GM12878 (cell line): ENCODE results near the gene PROM1. TPM values are rescaled to one million over a fixed set of nuclear protein-coding genes. Genes with fewer than 3 reads are reported as not detected.

Experiments
- ATAC-seq: fragments of 200-7000 bp; cut with Tn5 transposase; 3 replicates; pipeline ENCODE4 v1.9.1; 2020; ENCODE audit warnings: mild to moderate bottlenecking, moderate library complexity
- BruUV-seq: library from RNA; stranded (reverse); fragments of 400-500 nt; replicated peaks from 2 replicates; lab custom pipeline; 2021; lab: Mats Ljungman, UMichigan
- CTCF ChIA-PET: fragments of 300-600 bp; sonication (Branson Sonifier 250); formaldehyde crosslinking; extraction: SDS; loops from one replicate; lab custom pipeline; 2021; ENCODE audit warnings: inconsistent platforms; lab: Yijun Ruan, JAX
- POLR2A ChIA-PET: fragments of 350-600 bp; formaldehyde crosslinking; extraction: SDS; loops from one replicate; lab custom pipeline; 2021; ENCODE audit warnings: inconsistent platforms; lab: Charles Lee
- RAD21 ChIA-PET: fragments of 300-600 bp; sonication (Branson Sonifier 250); formaldehyde crosslinking; loops from one replicate; lab custom pipeline; 2023; ENCODE audit warnings: antibody characterized with exemption; ENCODE audit not compliant: unreplicated experiment; lab: Charles Lee
- SMC1A ChIA-PET: fragments of 300-600 bp; sonication (Branson Sonifier 250); formaldehyde crosslinking; loops from one replicate; lab custom pipeline; 2023; ENCODE audit not compliant: unreplicated experiment, uncharacterized antibody; lab: Charles Lee
- DNase-seq: peaks from one replicate; pipeline ENCODE4 v3.0.0-alpha.2; 2011; ENCODE audit warnings: low read depth, low spot score
- FAIRE-seq: peaks from 3 replicates; lab custom pipeline; 2011; peaks lifted over from hg19 to GRCh38; lab: Jason Lieb, UNC
- H2AFZ ChIP-seq: 2 replicates; pipeline ENCODE4 v1.6.0; 2011; ENCODE audit warnings: low read depth, low read length, control low read depth; ENCODE audit not compliant: control insufficient read depth
- H3K27ac ChIP-seq: 2 replicates; pipeline ENCODE4 v1.5.1; 2011; ENCODE audit warnings: control low read depth; ENCODE audit not compliant: control insufficient read depth, insufficient read depth
- H3K27me3 ChIP-seq, 2 experiments: replicated peaks in 1 of 2; 2 replicates each; pipeline versions ENCODE4 v1.6.0 to v1.6.1; 2011; ENCODE audit warnings: low read length in 1 of 2; ENCODE audit not compliant: control insufficient read depth in 2 of 2, insufficient read depth in 2 of 2
- H3K36me3 ChIP-seq, 2 experiments: 2 replicates each; pipeline ENCODE4 v1.5.1; 2011; ENCODE audit warnings: low read length in 1 of 2; ENCODE audit not compliant: control insufficient read depth in 2 of 2, insufficient read depth in 2 of 2
- H3K4me1 ChIP-seq: 2 replicates; pipeline ENCODE4 v1.6.1; 2011; ENCODE audit warnings: mild to moderate bottlenecking, low read length, moderate library complexity, mixed read lengths; ENCODE audit not compliant: control insufficient read depth, insufficient read depth
- H3K4me2 ChIP-seq: 2 replicates; pipeline ENCODE4 v1.6.0; 2011; ENCODE audit warnings: control low read depth; ENCODE audit not compliant: control insufficient read depth, insufficient read depth
- H3K4me3 ChIP-seq: fragments of 200-600 bp; sonication (generic); 2 replicates; pipeline ENCODE4 v1.5.1; 2016
- H3K79me2 ChIP-seq: 2 replicates; pipeline ENCODE4 v1.6.0; 2011; ENCODE audit warnings: low read length; ENCODE audit not compliant: control insufficient read depth, insufficient read depth
- H3K9ac ChIP-seq: 2 replicates; pipeline ENCODE4 v1.8.0; 2011; ENCODE audit warnings: low read length, control low read depth, mixed read lengths; ENCODE audit not compliant: control insufficient read depth, insufficient read depth
- H3K9me3 ChIP-seq: replicated peaks from 3 replicates; pipeline ENCODE4 v1.5.1; 2011; ENCODE audit warnings: mild to moderate bottlenecking, low read length; ENCODE audit not compliant: control insufficient read depth, insufficient read depth
- H4K20me1 ChIP-seq: 2 replicates; pipeline ENCODE4 v1.6.0; 2011; ENCODE audit not compliant: control insufficient read depth, insufficient read depth
- DPF2 ChIP-seq: fragments of 450-650 bp; IDR thresholded peaks from 2 replicates; pipeline ENCODE4 v1.6.1; 2017; ENCODE audit warnings: mild to moderate bottlenecking
- IKZF2 ChIP-seq, 2 experiments: fragments of 450-650 bp; IDR thresholded peaks; 2 replicates each; pipeline ENCODE4 v1.6.1; 2017; ENCODE audit warnings: mild to moderate bottlenecking in 2 of 2, moderate library complexity in 2 of 2
- MTA2 ChIP-seq: fragments of 450-650 bp; IDR thresholded peaks from 2 replicates; pipeline ENCODE4 v1.6.1; 2016; ENCODE audit warnings: low read depth, mild to moderate bottlenecking, moderate library complexity
- NR2C2 ChIP-seq: IDR thresholded peaks from 2 replicates; pipeline ENCODE4 v1.6.1; 2011; ENCODE audit warnings: borderline replicate concordance, low read depth; ENCODE audit not compliant: control insufficient read depth, insufficient read length
- RFX5 ChIP-seq: IDR thresholded peaks from 2 replicates; pipeline ENCODE4 v1.6.1; 2011; ENCODE audit warnings: low read depth, low read length, improper control_type of control experiment
- SREBF2 ChIP-seq: IDR thresholded peaks from 2 replicates; pipeline ENCODE4 v1.6.1; 2012; ENCODE audit warnings: mild to moderate bottlenecking, low read length
- YBX1 ChIP-seq: fragments of 450-650 bp; IDR thresholded peaks from 2 replicates; pipeline ENCODE4 v1.6.1; 2016; ENCODE audit warnings: antibody characterized with exemption
- ZNF622 ChIP-seq: fragments of 450-650 bp; IDR thresholded peaks from 2 replicates; pipeline ENCODE4 v1.6.1; 2017; ENCODE audit warnings: mild to moderate bottlenecking, inconsistent platforms
- in situ Hi-C: fragments of 300-500 bp; cut with MboI; formaldehyde crosslinking; loops from 9 replicates; pipeline ENCODE4 v1.14.3; 2018; ENCODE audit warnings: mixed read lengths
- intact Hi-C: fragments of 100-400 bp; cut with micrococcal nuclease; formaldehyde crosslinking; loops from one replicate; pipeline ENCODE4 v1.14.2; 2022; ENCODE audit not compliant: unreplicated experiment
- polyA plus RNA-seq, 11 experiments: library from polyadenylated mRNA; depleted of rRNA in 4 of 11; unstranded in 6 of 11; stranded (reverse) in 5 of 11; fragments of >200 nt; fragmentation: Nextera tagmentation in 4 of 11; fragmentation: Illumina TruSeq in 1 of 11; extraction: Ambion mirVana in 4 of 11; extraction: Trizol in 1 of 11; gene quantifications; 1 replicate in 1 of 11; 2 replicates in 10 of 11; pipeline versions ENCODE4 v1.2.1 to v1.2.3, GENCODE V29; 2011 to 2016; ENCODE audit warnings: inconsistent platforms in 2 of 11, missing spikeins in 2 of 11, low read depth in 1 of 11
- total RNA-seq, 4 experiments: library from RNA; depleted of rRNA in 3 of 4; stranded (reverse); fragments of >200 nt in 3 of 4; fragmentation: Illumina TruSeq in 1 of 4; extraction: Trizol in 1 of 4; gene quantifications; 2 replicates each; pipeline versions ENCODE4 v1.2.1 to v1.2.3, GENCODE V29; 2013 to 2021
- TF ChIP-seq, protein P1 (sequence below): fragments of 450-650 bp; IDR thresholded peaks from 2 replicates; pipeline ENCODE4 v1.6.1; 2017; ENCODE audit warnings: mild to moderate bottlenecking, low read depth, inconsistent platforms; ENCODE audit not compliant: poor library complexity, severe bottlenecking
- TF ChIP-seq, protein P2 (sequence below): fragments of 450-650 bp; formaldehyde crosslinking; IDR thresholded peaks from 2 replicates; pipeline ENCODE4 v1.4.0; 2020; ENCODE audit warnings: mild to moderate bottlenecking, moderate library complexity
- TF ChIP-seq, protein P3 (sequence below): IDR thresholded peaks from 2 replicates; pipeline ENCODE4 v1.6.1; 2011; ENCODE audit warnings: low read depth, mild to moderate bottlenecking, low read length, moderate library complexity, borderline replicate concordance; ENCODE audit errors: extremely low read depth
- TF ChIP-seq, protein P4 (sequence below): IDR thresholded peaks from 2 replicates; pipeline ENCODE4 v1.6.1; 2012; ENCODE audit warnings: improper control_type of control experiment, low read depth, low read length; ENCODE audit not compliant: insufficient replicate concordance

Gene PROM1
- total and polyA plus RNA-seq, 10 of the 15 experiments (the other 5 are each of a cell fraction or from before 2014, with no cell fraction given): 0.08 to 0.31 (median 0.18) TPM; not detected in 7

DNA sequence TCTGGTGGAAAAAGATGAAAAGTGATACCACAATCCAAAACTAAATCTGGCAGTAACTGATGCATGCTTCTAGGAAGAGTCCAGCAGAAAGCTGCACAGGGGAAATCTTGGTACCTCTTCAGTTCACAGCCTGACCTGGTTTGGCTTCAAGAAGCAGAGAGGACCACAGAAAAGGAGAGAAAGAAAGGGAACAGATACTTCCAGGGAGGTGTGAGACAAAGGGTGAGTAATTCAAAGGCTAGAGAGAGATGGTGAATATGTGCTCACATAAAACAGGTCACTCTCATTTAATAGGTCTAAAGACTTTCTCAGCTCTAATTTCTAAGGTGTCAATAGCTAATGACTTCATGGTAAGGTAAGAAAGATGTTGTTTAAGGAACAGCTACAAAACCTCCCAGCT is 132.0 kb downstream of the PROM1 start:
- intact Hi-C loops: no loop called here
- Histone ChIP-seq H3K9me3 (no peaks in the 10 kb centered on the region; the same call in 2 of the 3 replicates), H3K36me3 (no peaks in the 10 kb centered on the region), H3K4me1 (0 out of 2 replicates have a peak, but pooled peaks cover 3% of the 10 kb centered on the region), H3K4me3 (no peak overlapping the region), H3K79me2 (no peaks in the 10 kb centered on the region), H3K27ac (no peak overlapping the region), H3K4me2 (no peak overlapping the region), H3K27me3 (no peaks in the 10 kb centered on the region), H4K20me1 (no peaks in the 10 kb centered on the region), H2AFZ (no peak overlapping the region), H3K9ac (no peak overlapping the region)
- BruUV-seq: no TSS peak
- DNase-seq (no peak), FAIRE-seq (no peak), ATAC-seq (peak; percentile 45)
- in situ Hi-C loops: loop anchor here (5.0 to 25.0 kb wide), 3 partner anchors 67 to 714 kb away; no protein-coding TSS in a partner anchor
- POLR2A ChIA-PET: no interaction called here
- RAD21 ChIA-PET: interaction anchor here (1.0 to 6.1 kb wide), 3 partner anchors 61 to 146 kb away, joined by 4 to 142 read pairs (median 5); no protein-coding TSS in a partner anchor
- SMC1A ChIA-PET: interaction anchor here (0.8 to 5.9 kb wide), 4 partner anchors 59 to 224 kb away, joined by 3 to 179 read pairs (median 20); no protein-coding TSS in a partner anchor
- CTCF ChIA-PET: interaction anchor here (6.1 kb wide), 2 partner anchors 70 to 145 kb away, joined by 161 to 194 read pairs; no protein-coding TSS in a partner anchor
- TF ChIP-seq ZNF622 (no peak), DPF2 (0 out of 2 replicates have a peak, but pooled peaks have one; percentile 39), YBX1 (no peak), MTA2 (peak; percentile 39; the same call in 1 of the 2 replicates), RFX5 (no peak), SREBF2 (no peak), IKZF2 (IDR thresholded peaks at IDR 0.05) (0 out of 4 replicates have a peak, but pooled peaks of 1 of the 2 experiments have one; percentile 21), NR2C2 (no peak)
- TF ChIP-seq, protein P1, sequence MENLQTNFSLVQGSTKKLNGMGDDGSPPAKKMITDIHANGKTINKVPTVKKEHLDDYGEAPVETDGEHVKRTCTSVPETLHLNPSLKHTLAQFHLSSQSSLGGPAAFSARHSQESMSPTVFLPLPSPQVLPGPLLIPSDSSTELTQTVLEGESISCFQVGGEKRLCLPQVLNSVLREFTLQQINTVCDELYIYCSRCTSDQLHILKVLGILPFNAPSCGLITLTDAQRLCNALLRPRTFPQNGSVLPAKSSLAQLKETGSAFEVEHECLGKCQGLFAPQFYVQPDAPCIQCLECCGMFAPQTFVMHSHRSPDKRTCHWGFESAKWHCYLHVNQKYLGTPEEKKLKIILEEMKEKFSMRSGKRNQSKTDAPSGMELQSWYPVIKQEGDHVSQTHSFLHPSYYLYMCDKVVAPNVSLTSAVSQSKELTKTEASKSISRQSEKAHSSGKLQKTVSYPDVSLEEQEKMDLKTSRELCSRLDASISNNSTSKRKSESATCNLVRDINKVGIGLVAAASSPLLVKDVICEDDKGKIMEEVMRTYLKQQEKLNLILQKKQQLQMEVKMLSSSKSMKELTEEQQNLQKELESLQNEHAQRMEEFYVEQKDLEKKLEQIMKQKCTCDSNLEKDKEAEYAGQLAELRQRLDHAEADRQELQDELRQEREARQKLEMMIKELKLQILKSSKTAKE: peak; percentile 28
- TF ChIP-seq, protein P2, sequence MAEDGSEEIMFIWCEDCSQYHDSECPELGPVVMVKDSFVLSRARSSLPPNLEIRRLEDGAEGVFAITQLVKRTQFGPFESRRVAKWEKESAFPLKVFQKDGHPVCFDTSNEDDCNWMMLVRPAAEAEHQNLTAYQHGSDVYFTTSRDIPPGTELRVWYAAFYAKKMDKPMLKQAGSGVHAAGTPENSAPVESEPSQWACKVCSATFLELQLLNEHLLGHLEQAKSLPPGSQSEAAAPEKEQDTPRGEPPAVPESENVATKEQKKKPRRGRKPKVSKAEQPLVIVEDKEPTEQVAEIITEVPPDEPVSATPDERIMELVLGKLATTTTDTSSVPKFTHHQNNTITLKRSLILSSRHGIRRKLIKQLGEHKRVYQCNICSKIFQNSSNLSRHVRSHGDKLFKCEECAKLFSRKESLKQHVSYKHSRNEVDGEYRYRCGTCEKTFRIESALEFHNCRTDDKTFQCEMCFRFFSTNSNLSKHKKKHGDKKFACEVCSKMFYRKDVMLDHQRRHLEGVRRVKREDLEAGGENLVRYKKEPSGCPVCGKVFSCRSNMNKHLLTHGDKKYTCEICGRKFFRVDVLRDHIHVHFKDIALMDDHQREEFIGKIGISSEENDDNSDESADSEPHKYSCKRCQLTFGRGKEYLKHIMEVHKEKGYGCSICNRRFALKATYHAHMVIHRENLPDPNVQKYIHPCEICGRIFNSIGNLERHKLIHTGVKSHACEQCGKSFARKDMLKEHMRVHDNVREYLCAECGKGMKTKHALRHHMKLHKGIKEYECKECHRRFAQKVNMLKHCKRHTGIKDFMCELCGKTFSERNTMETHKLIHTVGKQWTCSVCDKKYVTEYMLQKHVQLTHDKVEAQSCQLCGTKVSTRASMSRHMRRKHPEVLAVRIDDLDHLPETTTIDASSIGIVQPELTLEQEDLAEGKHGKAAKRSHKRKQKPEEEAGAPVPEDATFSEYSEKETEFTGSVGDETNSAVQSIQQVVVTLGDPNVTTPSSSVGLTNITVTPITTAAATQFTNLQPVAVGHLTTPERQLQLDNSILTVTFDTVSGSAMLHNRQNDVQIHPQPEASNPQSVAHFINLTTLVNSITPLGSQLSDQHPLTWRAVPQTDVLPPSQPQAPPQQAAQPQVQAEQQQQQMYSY: no peak
- TF ChIP-seq, protein P3, sequence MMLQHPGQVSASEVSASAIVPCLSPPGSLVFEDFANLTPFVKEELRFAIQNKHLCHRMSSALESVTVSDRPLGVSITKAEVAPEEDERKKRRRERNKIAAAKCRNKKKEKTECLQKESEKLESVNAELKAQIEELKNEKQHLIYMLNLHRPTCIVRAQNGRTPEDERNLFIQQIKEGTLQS: no peak
- TF ChIP-seq, protein P4, sequence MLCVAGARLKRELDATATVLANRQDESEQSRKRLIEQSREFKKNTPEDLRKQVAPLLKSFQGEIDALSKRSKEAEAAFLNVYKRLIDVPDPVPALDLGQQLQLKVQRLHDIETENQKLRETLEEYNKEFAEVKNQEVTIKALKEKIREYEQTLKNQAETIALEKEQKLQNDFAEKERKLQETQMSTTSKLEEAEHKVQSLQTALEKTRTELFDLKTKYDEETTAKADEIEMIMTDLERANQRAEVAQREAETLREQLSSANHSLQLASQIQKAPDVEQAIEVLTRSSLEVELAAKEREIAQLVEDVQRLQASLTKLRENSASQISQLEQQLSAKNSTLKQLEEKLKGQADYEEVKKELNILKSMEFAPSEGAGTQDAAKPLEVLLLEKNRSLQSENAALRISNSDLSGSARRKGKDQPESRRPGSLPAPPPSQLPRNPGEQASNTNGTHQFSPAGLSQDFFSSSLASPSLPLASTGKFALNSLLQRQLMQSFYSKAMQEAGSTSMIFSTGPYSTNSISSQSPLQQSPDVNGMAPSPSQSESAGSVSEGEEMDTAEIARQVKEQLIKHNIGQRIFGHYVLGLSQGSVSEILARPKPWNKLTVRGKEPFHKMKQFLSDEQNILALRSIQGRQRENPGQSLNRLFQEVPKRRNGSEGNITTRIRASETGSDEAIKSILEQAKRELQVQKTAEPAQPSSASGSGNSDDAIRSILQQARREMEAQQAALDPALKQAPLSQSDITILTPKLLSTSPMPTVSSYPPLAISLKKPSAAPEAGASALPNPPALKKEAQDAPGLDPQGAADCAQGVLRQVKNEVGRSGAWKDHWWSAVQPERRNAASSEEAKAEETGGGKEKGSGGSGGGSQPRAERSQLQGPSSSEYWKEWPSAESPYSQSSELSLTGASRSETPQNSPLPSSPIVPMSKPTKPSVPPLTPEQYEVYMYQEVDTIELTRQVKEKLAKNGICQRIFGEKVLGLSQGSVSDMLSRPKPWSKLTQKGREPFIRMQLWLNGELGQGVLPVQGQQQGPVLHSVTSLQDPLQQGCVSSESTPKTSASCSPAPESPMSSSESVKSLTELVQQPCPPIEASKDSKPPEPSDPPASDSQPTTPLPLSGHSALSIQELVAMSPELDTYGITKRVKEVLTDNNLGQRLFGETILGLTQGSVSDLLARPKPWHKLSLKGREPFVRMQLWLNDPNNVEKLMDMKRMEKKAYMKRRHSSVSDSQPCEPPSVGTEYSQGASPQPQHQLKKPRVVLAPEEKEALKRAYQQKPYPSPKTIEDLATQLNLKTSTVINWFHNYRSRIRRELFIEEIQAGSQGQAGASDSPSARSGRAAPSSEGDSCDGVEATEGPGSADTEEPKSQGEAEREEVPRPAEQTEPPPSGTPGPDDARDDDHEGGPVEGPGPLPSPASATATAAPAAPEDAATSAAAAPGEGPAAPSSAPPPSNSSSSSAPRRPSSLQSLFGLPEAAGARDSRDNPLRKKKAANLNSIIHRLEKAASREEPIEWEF: no peak
